Left forelimb (tissue), 1 donor: ENCODE measurements around the gene KLHDC8B.
A peak's percentile ranks its signal among the peaks of the same experiment; 100 is the strongest.

ENCODE experiments used
- DNase-seq: peaks from one replicate; pipeline ENCODE4 v3.0.0-alpha.2; 2018; ENCODE audit warnings: low spot score

The KLHDC8B gene

GRCh38 chr3:49158792-49159191 is 12.6 kb upstream of the KLHDC8B start:
- no peak for DNase-seq

- DNase-seq, result no peak
Measured at GRCh38 chr3:49161197-49161596, 10.2 kb upstream of the KLHDC8B start.

DNA sequence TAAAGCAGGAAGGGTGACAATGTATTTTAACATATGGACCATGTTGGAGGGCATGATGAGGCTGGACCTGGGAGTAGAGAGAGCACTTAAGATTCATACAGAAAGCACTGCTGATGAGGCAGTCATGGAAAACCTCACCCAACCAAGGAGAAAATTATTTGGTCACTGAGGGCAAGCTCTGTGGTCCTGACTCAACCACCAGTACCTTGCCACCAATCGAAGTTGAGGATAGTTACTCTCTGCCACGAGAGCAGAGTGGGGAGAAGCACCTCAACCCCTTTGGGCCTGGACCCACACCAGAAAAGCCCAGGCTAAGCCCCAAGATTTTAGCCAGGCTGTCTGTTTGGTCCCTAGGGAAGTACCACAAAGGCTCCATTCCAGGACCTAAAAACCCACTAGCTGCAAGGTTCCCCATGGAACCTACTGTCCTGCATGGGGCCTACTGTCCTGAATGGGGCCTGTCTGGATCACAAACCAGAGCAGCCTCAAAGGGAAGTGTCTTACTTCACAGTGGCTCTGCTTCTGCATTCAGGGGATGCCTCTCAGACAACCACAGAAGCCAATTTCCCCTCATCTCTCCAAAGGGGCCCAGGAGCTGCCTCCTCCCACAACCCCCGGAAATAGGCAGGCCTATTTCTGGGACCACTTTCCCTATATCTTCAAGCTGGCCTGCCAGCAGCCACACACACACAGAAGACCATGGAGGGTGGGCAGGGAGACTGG is 9.4 kb upstream of the KLHDC8B start:
- no peak for DNase-seq

- no peak for DNase-seq
Measured at GRCh38 chr3:49162751-49163419, 8.5 kb upstream of the KLHDC8B start.

GRCh38 chr3:49163609-49164008 is 7.8 kb upstream of the KLHDC8B start:
- DNase-seq, result no peak

GRCh38 chr3:49164983-49165720 is 6.2 kb upstream of the KLHDC8B start:
- no peak for DNase-seq

- peak; percentile 85 for DNase-seq
Measured at GRCh38 chr3:49165771-49166751, 5.3 kb upstream of the KLHDC8B start, which contains the start of gene CCDC71. Gene CCDC71 (minus strand): TSS chr3:49166331. CDS start chr3:49164208, 2,123 bp downstream.

DNA sequence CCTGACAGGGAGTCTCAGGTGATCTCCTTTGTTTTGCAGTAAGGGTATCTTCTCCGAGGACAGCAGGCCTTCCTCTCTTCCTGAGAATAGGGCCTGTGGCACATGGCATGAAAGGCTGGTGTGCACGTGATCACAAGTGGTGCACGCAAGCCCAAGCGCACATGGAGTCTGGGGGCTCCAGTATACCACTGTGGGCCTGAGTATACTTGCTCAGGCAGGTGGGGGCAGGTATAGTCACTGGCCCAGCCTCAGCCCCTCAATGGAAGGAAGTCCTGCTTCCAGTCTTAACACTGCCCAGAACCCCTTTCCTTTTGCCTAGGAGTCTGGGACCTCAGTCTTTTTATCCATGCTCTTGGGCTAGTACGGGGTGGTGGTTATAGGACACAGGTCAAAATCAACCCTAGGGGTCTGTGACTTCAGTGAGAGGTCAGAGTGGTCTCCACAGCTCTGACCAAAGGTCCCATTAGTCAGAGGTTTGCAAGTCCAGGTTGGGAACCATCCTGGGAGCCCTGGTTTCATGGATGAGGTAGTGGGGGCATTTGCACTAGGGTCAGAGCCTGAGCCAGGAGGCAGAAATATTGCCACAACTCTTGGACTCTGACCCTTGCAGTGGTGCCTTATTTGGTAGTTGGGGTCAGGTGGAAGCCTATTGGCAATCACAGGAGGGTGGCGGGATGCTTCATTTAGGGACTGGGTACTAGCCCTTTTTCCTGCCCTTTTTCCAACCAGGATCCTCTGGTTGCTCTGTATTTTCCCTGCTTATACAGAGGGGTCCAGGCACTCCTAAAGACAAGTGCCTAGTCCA is 4.4 kb upstream of the KLHDC8B start:
- no peak for DNase-seq

DNA sequence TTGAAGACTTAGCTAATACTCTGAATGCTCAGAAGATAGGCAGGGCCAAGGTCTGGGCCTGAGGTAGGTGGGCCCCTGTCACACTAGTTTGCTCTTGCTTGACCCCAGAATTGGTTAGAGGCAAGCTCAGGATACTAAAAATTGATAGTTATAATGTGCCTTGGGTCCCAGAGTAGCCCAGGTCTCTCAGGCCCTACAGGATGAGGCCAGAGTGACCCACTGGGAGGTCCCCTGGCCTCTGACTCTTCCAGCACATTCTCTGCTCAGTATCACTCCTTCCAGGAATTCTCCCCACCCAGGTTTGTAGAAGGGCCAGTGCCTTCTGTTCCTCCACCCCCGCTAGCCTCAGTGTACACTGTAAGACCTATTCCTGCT is 667 bp upstream of the KLHDC8B start:
- no peak for DNase-seq

DNA sequence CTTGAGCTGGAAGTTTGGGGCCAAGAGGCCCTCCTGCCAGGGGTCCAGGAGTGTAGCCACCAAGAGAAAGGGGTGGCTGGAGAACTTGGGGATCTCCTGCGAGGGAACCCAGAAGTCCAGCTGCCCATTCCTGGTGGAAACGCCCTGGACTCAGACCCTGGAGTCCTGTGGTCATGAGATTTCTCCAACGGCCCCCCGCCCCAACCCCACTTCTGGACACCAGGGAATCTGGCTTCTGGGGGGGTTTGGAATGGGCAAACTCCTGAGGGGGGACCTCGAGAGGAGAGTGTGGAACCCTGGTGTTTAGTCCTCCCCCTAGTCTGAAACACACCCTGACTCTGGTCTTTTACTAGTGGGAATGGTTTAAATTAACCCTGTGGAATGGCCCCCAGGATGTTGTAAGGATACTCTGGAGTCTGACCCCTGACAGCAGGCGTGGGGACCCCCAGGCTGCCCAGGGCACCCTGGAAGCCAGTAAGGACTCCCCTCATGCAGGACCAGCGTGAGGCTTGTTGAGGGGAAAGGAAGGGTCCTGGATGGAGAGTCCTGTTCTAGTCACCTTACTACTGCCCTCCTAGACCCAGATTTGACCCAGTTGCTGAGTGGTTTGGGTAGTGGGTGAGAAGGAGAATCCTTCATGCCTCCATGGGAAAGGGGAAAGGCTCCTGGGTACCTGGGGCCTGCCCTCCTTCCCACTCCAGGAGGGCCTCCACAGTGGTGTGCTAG is 540 bp downstream of the KLHDC8B start:
- no peak for DNase-seq

DNA sequence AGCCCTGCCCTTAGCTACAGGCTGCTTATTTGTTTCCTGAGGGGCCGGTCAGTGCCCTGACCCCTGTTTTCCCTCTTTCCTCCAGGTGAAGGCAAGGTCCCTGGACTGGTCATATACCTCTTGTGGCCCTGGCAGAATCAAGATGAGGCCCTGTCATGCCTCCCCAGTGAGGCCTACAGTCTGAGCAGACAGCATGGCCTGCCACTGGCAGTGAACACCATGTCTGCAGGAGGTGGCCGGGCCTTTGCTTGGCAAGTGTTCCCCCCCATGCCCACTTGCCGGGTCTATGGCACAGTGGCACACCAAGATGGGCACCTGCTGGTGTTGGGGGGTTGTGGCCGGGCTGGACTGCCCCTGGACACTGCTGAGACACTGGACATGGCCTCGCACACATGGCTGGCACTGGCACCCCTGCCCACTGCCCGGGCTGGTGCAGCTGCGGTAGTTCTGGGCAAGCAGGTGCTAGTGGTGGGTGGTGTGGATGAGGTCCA is 1.2 kb downstream of the KLHDC8B start:
- DNase-seq, result no peak

- DNase-seq, result no peak
Measured at GRCh38 chr3:49173116-49173791, 1.9 kb downstream of the KLHDC8B start.

- DNase-seq, result no peak
Measured at GRCh38 chr3:49173792-49174170, 2.4 kb downstream of the KLHDC8B start.

DNA sequence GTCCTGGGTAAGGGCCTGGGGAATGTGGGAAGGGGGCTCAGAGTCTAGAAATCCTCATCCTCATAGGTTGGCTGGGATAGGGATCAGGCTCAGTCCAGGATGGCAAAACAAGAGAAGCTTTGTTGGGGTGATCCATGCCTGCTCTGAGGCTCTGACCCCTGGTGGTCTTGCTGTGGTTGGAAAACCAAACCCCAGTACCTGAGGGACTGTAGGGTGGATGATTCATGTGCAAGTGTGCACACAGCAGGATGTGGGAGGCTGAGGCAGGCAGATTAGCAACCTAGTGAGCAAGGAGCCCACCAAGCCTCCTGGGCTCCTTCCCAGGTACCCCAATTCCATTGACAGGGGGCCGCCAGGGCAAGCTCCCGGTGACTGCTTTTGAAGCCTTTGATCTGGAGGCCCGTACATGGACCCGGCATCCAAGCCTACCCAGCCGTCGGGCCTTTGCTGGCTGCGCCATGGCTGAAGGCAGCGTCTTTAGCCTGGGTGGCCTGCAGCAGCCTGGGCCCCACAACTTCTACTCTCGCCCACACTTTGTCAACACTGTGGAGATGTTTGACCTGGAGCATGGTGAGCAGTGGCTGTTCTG is 3.1 kb downstream of the KLHDC8B start:
- no peak for DNase-seq

DNA sequence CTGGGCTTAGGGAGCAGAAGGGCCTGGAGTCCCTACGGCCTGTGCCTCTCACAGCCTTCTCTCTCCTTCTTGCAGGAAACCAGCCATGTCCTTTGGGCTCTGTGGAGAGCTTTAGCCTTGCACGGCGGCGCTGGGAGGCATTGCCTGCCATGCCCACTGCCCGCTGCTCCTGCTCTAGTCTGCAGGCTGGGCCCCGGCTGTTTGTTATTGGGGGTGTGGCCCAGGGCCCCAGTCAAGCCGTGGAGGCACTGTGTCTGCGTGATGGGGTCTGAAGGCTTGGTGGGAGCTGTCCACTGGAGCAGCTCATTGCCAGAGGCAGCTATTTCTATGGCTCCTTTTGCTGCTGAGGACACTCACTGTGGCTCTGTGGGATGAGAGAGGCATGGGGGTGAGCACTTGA is 4.1 kb downstream of the KLHDC8B start:
- no peak for DNase-seq

DNA sequence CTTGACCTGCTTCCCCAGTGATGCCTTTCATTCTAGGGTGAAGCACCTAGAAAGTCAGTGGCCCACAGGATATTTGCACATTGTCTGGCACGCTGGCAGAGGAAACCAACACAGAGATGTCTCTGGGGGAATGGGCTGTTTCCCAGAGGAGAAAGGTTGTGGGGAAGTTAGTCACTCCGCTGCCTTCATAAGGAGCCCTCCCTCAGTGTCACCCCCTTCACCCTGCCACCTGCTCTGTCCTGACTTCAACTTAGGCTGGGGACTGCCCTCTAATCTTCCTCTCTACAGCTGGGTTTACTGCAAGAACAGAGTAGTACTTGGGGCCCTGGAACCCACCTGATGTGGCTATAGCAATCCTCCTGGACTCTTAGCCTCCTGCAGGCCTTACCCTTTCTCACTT is 5.7 kb downstream of the KLHDC8B start:
- no peak for DNase-seq

GRCh38 chr3:49180116-49180515 is 8.7 kb downstream of the KLHDC8B start:
- DNase-seq, result no peak

DNA sequence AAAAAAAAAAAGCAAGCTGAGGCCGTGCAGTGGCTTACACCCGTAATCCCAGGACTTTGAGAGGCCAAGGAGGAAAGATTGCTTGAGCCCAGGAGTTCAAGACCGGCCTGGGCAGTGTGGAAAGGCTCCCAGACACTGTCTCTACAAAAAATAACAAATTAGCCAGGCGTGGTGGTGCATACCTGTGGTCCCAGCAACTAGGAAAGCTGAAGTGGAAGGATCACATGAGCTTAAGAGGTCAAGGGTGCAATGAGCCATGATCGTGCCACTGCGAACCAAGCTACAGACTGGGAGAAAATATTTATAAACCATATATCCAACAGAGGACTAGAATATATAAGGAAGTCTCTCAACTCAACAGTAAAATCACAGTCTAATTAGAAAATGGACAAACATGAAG is 10.0 kb downstream of the KLHDC8B start:
- DNase-seq, result no peak

GRCh38 chr3:49182682-49183081 is 11.3 kb downstream of the KLHDC8B start:
- no peak for DNase-seq
